Measurements from ENCODE around the gene BICDL1.

The BICDL1 gene

GRCh38 chr12:120130011-120130410 lies 141.0 kb downstream of the BICDL1 start:
- no peak for DNase-seq (ENCODE audit: low spot score)

- no peak for DNase-seq (ENCODE audit: low spot score)
Observed at GRCh38 chr12:120131116-120131515, 142.1 kb downstream of the BICDL1 start.

- no peak for DNase-seq (ENCODE audit: low spot score)
Observed at GRCh38 chr12:120132054-120132836, 143.2 kb downstream of the BICDL1 start.

GRCh38 chr12:120132863-120133385 lies 143.9 kb downstream of the BICDL1 start:
- no peak for DNase-seq (ENCODE audit: low spot score)

GRCh38 chr12:120134307-120134980 lies 145.4 kb downstream of the BICDL1 start:
- no peak for DNase-seq (ENCODE audit: low spot score)

- DNase-seq (ENCODE audit: low spot score): no peak
Observed at GRCh38 chr12:120136093-120136770, 147.2 kb downstream of the BICDL1 start.

GRCh38 chr12:120137833-120138232 lies 148.8 kb downstream of the BICDL1 start:
- DNase-seq (ENCODE audit: low spot score): no peak

- DNase-seq (ENCODE audit: low spot score): no peak
Observed at GRCh38 chr12:120138366-120138765, 149.3 kb downstream of the BICDL1 start.

GRCh38 chr12:120139958-120140357 lies 150.9 kb downstream of the BICDL1 start:
- DNase-seq (ENCODE audit: low spot score): no peak

GRCh38 chr12:120140603-120141002 lies 151.6 kb downstream of the BICDL1 start:
- DNase-seq (ENCODE audit: low spot score): no peak

GRCh38 chr12:120141336-120141735 lies 152.3 kb downstream of the BICDL1 start:
- DNase-seq (ENCODE audit: low spot score): no peak

GRCh38 chr12:120142231-120142877 lies 153.3 kb downstream of the BICDL1 start:
- no peak for DNase-seq (ENCODE audit: low spot score)
